Activated T-helper 1 cell treated with Interleukin-2 at 50 U/mL for 16 hours (primary cell): ENCODE measurements around the gene SLC26A1.

ENCODE experiments used
- DNase-seq: peaks from one replicate; pipeline ENCODE4 v3.0.0-alpha.2; 2020; ENCODE audit warnings: low read depth

The SLC26A1 gene

GRCh38 chr4:1029529-1029928 is 36.3 kb upstream of the SLC26A1 start:
- no peak for DNase-seq

GRCh38 chr4:1028574-1029220 is 35.5 kb upstream of the SLC26A1 start:
- no peak for DNase-seq

- no peak for DNase-seq
Observed at GRCh38 chr4:1027915-1028238, 34.7 kb upstream of the SLC26A1 start.

- no peak for DNase-seq
Observed at GRCh38 chr4:1027219-1027914, 34.2 kb upstream of the SLC26A1 start.

- DNase-seq = no peak
Observed at GRCh38 chr4:1026115-1026514, 32.9 kb upstream of the SLC26A1 start.

GRCh38 chr4:1024882-1025545 is 31.8 kb upstream of the SLC26A1 start:
- DNase-seq = no peak

- DNase-seq = no peak
Observed at GRCh38 chr4:1023895-1024740, 30.9 kb upstream of the SLC26A1 start.

GRCh38 chr4:1023075-1023640 is 30.0 kb upstream of the SLC26A1 start:
- DNase-seq = no peak

- DNase-seq = no peak
Observed at GRCh38 chr4:1022739-1023066, 29.5 kb upstream of the SLC26A1 start.

GRCh38 chr4:1022051-1022738 is 29.0 kb upstream of the SLC26A1 start:
- no peak for DNase-seq

GRCh38 chr4:1021386-1022050 is 28.3 kb upstream of the SLC26A1 start:
- DNase-seq = no peak

- no peak for DNase-seq
Observed at GRCh38 chr4:1019729-1020470, 26.7 kb upstream of the SLC26A1 start.

GRCh38 chr4:1019320-1019719 is 26.1 kb upstream of the SLC26A1 start:
- DNase-seq = no peak

GRCh38 chr4:1018147-1019020 is 25.2 kb upstream of the SLC26A1 start:
- no peak for DNase-seq

GRCh38 chr4:1017706-1018105 is 24.5 kb upstream of the SLC26A1 start:
- no peak for DNase-seq

GRCh38 chr4:1017211-1017610 is 24.0 kb upstream of the SLC26A1 start:
- DNase-seq = no peak

- DNase-seq = no peak
Observed at GRCh38 chr4:1015746-1016145, 22.5 kb upstream of the SLC26A1 start.

- no peak for DNase-seq
Observed at GRCh38 chr4:1015179-1015578, 22.0 kb upstream of the SLC26A1 start.
